ENCODE results near the gene SLC25A4.
"Not testable (repeated sequence)": the region's sequence is repeated elsewhere in the genome, so short reads cannot be mapped to it uniquely, and the experiment has no call there.

The SLC25A4 gene

GRCh38 chr4:185142912-185143600 lies at the start of gene SLC25A4:
TSS of gene SLC25A4 (plus strand) at chr4:185143266. CDS start at chr4:185143373, 107 bp downstream.
- DNase-seq (ENCODE audit: low spot score): peak; percentile 95

DNA sequence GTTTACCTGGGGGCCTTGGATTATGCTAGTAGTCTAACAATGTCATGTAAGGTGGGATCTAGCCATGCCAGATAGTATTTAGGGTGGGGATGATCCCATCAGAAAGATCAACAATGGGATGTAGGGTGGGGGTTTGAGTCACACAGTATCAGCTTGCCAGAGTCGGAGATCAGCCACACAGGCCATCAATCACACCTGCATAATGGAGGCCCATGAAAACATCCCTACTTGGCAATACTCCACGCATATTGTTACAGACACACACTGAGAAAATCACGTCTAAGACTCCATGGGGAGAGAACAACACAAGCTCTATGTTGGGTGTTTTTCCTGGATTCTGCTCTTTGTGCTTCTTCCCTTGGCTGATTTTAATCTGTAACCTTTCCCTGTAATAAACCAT lies 49.5 kb upstream of the SLC25A4 start:
- no peak for DNase-seq (ENCODE audit: low spot score)

DNA sequence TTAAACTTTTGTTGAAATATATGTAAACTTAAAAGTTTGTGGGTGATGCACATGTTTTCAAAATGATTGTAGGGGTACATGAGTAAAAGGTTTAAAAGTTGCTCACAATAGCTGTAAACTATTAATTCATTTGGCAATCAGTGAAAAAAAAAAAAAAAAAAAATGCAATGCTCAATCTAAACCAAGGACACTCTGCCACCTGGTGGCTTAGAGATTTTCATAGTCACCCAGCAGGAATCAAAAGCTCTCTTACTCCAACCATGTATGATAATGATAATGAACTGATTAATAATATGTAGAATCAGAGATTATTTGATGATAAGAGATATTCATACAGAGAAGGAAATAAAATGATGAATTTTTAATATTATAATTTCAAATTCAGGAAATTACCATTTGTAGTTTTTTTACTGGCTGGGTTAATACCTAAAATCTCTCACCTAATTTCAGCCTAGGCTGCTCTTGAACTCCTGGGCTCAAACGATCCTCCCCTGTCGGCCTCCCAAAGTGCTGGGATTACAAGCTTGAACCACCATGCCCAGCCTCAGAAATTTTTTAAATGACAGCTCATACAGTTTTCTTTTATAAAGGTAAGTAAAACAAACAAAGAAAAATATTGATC lies 46.9 kb upstream of the SLC25A4 start:
- peak; percentile 60 for DNase-seq (ENCODE audit: low spot score)

- no peak for DNase-seq (ENCODE audit: low spot score)
Observed at GRCh38 chr4:185098474-185098873, 44.6 kb upstream of the SLC25A4 start.

DNA sequence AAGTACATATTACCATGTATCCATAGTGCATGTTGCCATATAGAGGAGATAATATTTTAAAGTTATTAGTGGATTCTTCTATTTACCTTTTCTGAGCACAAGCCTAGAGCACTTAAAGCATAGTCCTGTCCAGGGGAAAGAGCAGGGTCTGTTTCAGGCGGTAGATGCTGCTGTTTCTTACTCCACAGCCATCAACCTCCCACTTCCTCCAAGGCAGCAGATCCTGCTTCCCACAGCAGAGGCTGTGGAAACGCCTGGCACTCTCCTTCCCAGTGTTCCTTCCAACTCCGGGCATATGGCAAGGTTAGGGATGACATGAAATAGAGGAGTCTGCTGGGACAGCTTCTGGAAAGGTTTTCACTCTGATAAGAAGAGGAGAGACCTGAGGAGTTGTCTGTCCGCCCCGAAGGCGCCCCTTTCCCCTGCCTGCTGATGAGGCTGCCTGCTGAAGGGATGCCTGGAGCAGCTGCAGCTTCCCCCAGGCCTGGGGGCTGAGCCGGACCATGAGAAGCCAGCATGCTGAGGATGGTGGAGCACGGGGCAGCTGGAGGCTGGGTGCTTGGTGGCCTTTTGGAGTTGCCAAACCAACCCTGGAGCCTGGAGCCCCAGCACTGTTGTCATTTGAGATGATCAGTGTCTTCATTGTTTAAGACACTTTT lies 43.9 kb upstream of the SLC25A4 start:
- DNase-seq (ENCODE audit: low spot score): no peak

DNA sequence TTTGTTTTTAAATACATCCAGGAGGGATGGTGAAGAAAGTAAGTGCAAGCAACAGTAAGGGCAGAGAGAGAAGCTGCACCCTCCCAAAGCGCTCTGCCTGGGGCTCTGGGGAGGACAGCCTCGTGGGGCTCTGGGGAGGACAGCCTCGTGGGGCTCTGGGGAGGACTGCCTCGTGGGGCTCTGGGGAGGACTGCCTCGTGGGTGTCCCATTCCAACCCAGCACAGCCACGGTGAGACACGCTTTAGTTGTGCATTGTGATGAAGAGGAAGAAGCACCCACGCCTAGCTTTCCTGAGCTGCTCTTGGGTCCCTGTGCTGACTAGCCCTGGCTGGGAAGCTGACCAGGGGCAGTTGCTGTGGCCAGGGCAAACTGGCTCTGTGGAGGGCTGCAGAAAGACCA lies 43.1 kb upstream of the SLC25A4 start:
- no peak for DNase-seq (ENCODE audit: low spot score)

DNA sequence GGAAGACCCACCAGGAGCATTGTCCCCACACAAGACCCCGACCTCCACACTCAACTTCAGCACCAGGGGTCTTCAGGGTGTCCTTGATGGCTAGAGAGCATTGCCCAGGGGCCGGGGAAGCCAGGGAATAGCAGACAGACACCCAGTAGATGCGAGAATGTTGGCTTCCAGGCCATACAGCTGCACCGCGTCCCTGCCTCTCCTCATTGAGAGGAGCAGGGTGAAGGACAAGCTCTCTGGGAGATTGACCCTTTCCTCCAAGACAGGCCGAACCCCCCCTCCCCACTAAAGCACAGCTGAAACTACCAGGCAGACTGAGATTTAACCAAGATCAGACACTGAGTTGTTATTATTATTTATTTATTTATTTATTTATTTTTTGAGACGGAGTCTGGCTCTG lies 42.6 kb upstream of the SLC25A4 start:
- no peak for DNase-seq (ENCODE audit: low spot score)

- no peak for DNase-seq (ENCODE audit: low spot score)
Observed at GRCh38 chr4:185101354-185101890, 41.6 kb upstream of the SLC25A4 start.

GRCh38 chr4:185104733-185105132 lies 38.3 kb upstream of the SLC25A4 start:
- DNase-seq (ENCODE audit: low spot score): no peak

- no peak for DNase-seq (ENCODE audit: low spot score)
Observed at GRCh38 chr4:185106353-185106752, 36.7 kb upstream of the SLC25A4 start.

GRCh38 chr4:185107574-185107973 lies 35.5 kb upstream of the SLC25A4 start:
- DNase-seq (ENCODE audit: low spot score): not testable (repeated sequence)

- no peak for DNase-seq (ENCODE audit: low spot score)
Observed at GRCh38 chr4:185108185-185108584, 34.9 kb upstream of the SLC25A4 start.

DNA sequence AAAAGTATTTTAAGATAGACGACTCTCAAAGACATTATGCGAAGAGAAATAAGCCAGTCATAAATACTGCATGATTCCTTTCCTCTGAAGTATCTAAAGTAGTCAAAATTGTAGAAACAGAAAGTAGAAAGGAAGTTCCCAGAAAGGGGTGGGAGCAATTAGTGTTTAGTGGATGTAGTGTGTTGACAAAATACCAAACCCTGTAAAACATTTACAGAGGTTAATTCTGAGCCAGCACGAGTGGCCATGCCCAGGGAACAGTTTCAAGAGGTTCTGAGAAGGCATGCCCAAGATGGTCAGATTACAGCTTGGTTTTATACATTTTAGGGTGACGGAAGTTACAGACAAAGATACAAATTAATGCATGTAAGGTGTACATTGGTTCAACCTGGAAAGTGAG lies 34.4 kb upstream of the SLC25A4 start:
- DNase-seq (ENCODE audit: low spot score): no peak

DNA sequence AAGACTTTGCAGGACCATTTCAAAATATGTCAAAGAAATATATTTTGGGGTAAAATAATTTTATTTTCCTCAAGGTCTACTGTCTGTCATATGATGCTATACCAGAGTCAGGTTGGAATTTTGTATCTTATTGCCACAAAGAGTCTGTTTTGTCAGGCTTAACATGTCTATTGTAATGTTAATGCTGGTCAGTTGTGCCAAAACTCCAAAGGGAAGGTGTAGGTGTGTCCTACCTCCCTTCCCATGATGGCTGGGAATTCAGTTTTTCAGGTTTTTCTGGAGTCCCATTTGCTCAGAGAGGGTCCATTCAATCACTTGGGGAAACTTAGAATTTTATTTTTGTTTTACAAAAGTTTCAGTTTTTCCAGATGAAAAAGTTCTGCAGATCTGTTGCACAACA lies 33.3 kb upstream of the SLC25A4 start:
- DNase-seq (ENCODE audit: low spot score): no peak

- DNase-seq (ENCODE audit: low spot score): no peak
Observed at GRCh38 chr4:185110375-185110823, 32.7 kb upstream of the SLC25A4 start.

DNA sequence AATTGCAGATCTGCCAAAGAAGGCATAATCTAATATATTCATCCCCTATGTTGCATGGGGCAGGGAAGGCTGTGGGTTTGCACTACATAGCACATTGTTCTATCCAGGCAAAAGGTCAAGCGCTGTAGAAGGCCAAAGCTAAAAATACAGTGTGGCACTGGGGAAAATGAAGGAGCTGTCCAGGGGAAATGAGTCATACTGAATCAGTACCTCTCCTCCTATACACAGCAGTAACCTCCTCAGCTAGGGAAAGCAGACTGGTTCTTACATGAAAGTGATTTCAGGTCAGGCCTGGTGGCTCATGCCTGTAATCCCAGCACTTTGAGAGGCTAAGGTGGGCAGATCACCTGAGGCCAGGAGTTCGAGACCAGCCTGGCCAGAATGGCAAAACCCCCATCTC lies 31.0 kb upstream of the SLC25A4 start:
- DNase-seq (ENCODE audit: low spot score): peak; percentile 88

DNA sequence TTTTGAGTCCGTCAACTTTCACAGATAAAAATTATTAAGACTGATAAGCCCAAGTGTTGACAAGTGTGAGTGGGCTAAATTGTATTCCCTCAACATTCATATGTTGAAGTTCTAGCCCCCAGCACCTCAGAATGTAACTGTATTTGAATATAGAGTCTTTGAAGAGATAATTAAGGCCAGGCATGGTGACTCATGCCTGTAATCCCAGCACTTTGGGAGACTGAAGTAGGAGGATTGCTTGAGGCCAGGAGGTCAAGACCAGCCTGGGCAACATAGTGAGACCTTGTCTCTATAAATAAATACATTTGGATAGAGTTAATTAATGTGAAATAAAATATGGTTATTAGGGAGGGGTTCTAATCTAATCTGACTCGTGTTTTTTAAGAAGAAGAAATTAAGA lies 29.7 kb upstream of the SLC25A4 start:
- no peak for DNase-seq (ENCODE audit: low spot score)

- no peak for DNase-seq (ENCODE audit: low spot score)
Observed at GRCh38 chr4:185115827-185116232, 27.2 kb upstream of the SLC25A4 start.

- no peak for DNase-seq (ENCODE audit: low spot score)
Observed at GRCh38 chr4:185117300-185117934, 25.6 kb upstream of the SLC25A4 start.

- no peak for DNase-seq (ENCODE audit: low spot score)
Observed at GRCh38 chr4:185118876-185119275, 24.2 kb upstream of the SLC25A4 start.

DNA sequence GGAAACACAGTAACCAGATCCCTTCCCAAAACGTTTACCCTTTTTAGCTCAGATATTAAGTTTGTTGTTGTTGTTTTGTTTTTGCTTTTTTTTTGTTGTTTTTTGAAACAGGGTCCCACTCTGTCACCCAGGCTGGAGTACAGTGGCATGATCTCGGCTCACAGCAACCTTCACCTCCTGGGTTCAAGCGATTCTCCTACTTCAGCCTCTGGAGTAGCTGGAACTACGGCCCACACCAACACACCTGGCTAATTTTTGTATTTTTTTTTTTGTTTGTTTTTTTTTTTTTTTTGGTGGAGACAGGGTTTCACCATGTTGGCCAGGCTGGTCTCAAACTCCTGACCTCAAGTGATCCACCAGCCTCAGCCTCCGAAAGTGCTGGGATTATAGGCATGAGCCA lies 23.6 kb upstream of the SLC25A4 start:
- DNase-seq (ENCODE audit: low spot score): not testable (repeated sequence)

DNA sequence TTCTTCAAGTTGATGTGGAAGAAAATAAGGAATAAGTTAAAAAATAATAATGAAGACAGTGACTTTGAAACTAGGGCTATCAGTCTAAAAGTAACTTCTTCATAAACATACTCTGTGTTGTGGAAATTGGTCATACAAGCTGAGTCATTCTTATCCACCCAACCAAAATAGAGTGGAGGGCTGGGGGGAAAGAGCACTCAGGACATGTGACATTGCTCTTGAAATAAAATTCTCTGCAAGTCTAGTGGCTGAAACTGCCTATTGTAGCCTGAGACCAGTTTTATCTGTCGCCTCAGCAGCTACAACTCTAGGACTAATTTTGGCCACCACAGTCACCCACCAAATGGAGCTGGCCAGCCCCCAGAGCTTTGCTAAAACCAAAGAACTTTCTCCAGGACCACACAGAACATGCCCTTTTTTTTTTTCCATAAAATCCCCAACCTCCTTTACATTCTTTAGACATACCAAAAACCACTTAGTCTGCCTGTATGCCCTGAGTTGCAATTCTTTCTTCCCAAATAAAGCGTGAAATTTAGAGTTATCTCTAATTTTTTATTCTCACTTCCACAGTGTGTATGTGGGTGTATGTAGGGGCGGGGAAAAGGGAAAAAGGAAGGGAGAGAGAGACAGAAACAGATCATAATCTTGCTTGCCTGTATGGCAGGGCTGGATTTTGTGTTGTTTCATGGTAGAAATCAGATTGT lies 23.0 kb upstream of the SLC25A4 start:
- DNase-seq (ENCODE audit: low spot score): no peak
